Retinal pigment epithelial cell (primary cell): ENCODE data around the gene LPCAT1.

ENCODE experiments used
- DNase-seq: peaks from one replicate; pipeline ENCODE4 v3.0.0-alpha.2; 2010; ENCODE audit warnings: low read depth
- H3K4me3 ChIP-seq: 2 replicates; pipeline ENCODE4 v1.5.1; 2011; ENCODE audit warnings: mild to moderate bottlenecking, low read length, control low read depth, moderate library complexity
- TF ChIP-seq, protein P1 (sequence below): conservative IDR thresholded peaks from 2 replicates; pipeline ENCODE4 v1.5.1; 2011; ENCODE audit warnings: low read depth, low read length, control low read depth, inconsistent platforms

The LPCAT1 gene

DNA sequence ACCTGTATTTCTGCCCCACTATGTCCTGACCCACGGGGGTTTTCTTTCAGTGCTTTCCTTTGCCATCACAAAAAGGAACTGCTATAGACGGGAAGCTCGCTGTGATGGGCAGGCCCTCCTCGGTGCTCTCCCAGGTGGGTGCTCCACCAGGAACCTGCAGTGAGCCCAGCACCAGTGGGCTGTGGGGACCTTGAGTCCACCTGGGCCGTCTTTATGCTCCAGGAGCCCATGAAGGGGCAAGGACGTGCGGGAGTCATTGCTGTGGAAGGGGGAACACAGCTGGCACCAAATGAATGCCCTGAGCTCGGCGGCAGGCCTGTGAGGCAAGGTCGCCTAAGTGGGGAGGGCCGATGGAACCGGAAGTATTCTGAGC lies 41.8 kb downstream of the LPCAT1 start:
- no peak for DNase-seq
- H3K4me3 ChIP-seq = no peak overlapping the region
- TF ChIP-seq, protein P1, sequence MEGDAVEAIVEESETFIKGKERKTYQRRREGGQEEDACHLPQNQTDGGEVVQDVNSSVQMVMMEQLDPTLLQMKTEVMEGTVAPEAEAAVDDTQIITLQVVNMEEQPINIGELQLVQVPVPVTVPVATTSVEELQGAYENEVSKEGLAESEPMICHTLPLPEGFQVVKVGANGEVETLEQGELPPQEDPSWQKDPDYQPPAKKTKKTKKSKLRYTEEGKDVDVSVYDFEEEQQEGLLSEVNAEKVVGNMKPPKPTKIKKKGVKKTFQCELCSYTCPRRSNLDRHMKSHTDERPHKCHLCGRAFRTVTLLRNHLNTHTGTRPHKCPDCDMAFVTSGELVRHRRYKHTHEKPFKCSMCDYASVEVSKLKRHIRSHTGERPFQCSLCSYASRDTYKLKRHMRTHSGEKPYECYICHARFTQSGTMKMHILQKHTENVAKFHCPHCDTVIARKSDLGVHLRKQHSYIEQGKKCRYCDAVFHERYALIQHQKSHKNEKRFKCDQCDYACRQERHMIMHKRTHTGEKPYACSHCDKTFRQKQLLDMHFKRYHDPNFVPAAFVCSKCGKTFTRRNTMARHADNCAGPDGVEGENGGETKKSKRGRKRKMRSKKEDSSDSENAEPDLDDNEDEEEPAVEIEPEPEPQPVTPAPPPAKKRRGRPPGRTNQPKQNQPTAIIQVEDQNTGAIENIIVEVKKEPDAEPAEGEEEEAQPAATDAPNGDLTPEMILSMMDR = no peak

DNA sequence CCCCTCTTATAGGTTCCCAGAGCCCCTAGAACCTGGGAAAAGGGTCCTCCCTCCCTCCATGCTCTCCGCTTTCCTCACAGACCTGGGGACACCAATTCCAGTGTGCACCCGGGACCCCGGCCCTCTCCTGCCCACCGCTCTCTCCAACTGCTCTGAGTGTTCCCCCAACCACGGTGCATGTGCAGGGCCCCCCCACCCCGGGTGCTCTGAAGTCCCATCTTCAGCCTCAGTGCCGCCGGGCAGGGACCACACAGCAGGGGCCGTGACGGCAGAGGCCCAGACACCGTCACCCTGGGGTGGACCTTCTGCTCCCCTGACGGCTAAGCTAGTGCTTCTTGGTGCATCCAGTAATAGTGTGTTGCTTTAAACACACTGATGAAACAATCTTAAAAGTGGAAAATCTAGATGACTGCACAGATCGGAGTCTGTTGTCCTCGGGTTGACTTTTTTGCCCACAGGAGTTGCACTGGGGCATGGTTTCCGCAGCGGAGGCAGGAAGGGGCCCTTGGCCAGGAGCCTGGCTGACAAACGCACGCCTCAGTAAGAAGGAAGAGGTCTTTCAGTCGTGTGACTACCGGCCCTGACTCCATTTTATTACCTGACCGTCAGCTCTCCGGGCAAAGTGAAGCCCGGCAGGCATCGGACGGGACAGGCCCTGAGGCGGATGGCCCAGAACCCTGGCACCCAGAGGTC lies 42.3 kb downstream of the LPCAT1 start:
- no peak for DNase-seq
- H3K4me3 ChIP-seq = no peak overlapping the region
- TF ChIP-seq, protein P1 = no peak

DNA sequence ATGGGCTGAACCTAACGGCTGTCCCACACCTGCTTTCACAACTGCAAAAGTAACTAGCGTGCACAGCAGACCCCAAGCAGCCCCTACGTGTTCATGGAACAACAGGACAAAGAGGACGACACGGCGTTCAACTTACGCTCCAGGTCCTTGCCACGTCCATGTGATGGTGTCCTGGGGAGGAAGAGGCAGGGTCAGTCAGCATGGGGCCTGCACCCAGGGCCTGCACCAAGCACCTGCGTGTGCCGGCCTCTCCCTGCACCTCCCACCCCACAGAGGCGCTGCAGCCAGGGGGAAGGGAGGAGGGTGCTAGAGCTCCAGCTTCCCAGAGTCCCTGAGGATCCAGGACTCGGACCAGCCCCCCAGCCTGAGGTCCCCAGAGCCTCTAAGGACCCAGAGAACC lies 43.0 kb downstream of the LPCAT1 start:
- TF ChIP-seq, protein P1 = no peak
- DNase-seq = no peak
- no peak overlapping the region for H3K4me3 ChIP-seq

DNA sequence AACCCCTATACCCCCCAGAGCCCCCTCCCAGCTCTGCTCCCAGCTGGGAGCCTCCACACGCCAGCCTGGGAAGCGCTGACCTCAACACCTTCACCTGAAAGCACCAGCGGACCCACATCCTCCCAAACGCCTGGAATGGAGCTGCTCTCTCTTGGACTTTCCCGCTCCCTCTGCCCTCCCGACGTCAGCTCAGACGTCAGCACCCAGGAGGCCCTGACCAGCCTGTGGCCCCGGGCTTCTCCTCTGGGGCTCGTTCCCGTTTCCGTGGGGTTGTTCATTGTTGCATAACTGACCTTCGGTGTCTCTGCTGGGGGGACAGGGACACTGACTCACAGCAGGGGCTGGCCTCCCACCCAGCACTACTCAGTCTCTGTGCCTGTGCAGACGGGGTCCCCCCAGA lies 43.5 kb downstream of the LPCAT1 start:
- no peak for DNase-seq
- TF ChIP-seq, protein P1 = no peak
- no peak overlapping the region for H3K4me3 ChIP-seq

DNA sequence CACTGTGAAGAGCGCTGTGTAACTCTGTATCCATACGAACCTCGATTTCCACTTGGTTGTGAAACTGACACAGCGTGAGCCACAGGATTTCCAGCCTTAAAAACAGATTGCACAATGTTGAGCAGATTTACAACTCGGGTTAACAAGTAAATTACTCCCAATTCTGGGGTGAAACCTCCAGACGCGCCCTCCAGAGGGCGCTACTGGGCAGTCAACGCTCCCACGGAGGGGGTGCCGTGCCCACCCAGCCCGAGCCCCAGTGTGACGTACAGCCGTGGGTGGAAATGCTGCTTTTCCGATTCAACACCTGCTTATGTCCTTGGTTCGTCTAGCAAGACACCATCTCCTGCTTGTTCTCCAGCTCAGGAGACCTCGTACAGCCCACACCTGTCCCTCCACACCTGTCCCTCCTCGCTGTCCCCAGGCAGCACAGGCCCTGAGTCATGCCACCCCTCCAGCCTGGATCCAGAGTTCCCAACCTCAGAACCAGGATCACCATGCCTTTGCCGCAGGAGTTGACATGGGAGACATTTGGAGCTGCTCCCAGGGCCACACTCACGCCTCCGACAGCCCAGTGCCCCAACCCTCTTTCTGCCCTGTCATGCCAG lies 44.1 kb downstream of the LPCAT1 start:
- peak; percentile 5 for DNase-seq
- H3K4me3 ChIP-seq = no peak overlapping the region
- TF ChIP-seq, protein P1 = peak; percentile 80

DNA sequence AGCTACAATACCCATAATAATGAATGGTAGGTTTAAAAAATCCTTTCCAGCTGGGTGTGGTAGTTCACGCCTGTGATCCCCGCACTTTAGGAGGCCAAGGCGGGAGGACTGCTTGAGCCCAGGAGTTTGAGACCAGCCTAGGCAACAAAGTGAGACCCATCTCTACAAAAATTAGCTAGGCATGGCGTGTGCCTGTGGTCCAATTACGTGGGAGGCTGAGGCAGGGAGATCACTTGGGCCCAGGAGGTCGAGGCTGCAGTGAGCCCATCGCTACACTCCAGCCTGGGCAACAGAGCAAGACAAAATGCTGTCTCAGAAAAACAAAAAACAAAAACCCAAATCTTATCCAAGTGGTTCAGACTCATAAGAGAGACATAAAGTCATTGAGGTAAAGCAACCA lies 44.7 kb downstream of the LPCAT1 start:
- DNase-seq = no peak
- no peak overlapping the region for H3K4me3 ChIP-seq
- TF ChIP-seq, protein P1 = no peak

DNA sequence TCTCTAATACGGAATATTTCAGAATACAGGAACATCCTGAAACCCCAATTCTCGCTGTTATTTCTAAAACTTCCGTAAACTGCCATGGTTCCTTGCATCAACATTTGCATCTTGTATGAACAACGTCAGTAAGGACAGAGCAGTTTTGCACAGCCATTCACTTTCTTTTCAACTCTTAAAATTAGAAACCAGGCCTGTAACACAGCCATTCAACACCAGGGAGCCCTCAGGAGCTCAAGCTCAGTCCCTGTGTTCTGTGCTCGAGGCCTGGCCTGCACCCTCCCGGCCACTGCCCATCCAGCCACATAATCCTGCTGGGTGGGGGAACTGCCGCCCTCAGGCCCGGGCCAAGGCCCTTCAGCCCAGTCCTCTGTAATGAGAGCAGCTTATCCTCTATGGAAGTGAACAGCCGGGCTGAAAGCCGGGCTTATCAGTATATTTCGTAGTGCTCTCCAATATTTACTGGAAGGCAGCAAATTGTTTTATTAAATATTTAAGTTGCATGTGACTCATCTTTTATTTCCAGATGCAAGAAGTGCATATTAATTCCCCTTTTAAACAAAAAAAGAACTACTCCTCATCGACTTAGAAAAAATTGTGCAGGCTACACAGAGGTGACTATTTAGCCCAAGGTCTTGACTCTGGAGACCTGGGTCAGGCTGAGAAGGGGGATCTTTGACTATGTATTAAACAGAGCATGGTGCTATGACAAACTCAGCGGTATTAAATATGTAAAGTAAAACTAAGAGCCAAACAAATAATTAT lies 45.3 kb downstream of the LPCAT1 start:
- no peak overlapping the region for H3K4me3 ChIP-seq
- no peak for DNase-seq
- TF ChIP-seq, protein P1 = no peak
